Activated CD4-positive, alpha-beta T cell treated with anti-CD3 and anti-CD28 coated beads, Interleukin-2, amount 10 ng/mL, durations not matched to agents 7 days and 5 days (primary cell): ENCODE data around the gene MRS2. TPM values are rescaled to one million over a fixed set of nuclear protein-coding genes. Genes with fewer than 3 reads are reported as not detected.
"Not testable (repeated sequence)": the region's sequence is repeated elsewhere in the genome, so short reads cannot be mapped to it uniquely, and the experiment has no call there.

Experiments used
- CTCF ChIA-PET: fragments of 350-600 bp; sonication (Branson Sonifier 250); formaldehyde crosslinking; loops from one replicate; lab custom pipeline; 2021; ENCODE audit warnings: antibody characterized with exemption; lab: Charles Lee
- POLR2A ChIA-PET: fragments of 350-600 bp; sonication (Branson Sonifier 250); formaldehyde crosslinking; loops from one replicate; lab custom pipeline; 2021; ENCODE audit warnings: antibody characterized with exemption; lab: Charles Lee
- DNase-seq: peaks from one replicate; pipeline ENCODE4 v3.0.0-alpha.2; 2020
- H3K27ac Mint-ChIP-seq: one replicate; pipeline ENCODE4 v1.8.0; 2021; ENCODE audit warnings: mild to moderate bottlenecking, moderate library complexity, mixed read lengths
- H3K27me3 Mint-ChIP-seq: one replicate; pipeline ENCODE4 v1.8.0; 2021; ENCODE audit warnings: mixed read lengths
- H3K36me3 Mint-ChIP-seq: one replicate; pipeline ENCODE4 v1.8.0; 2021; ENCODE audit warnings: low read depth, mixed read lengths
- H3K4me1 Mint-ChIP-seq: one replicate; pipeline ENCODE4 v1.8.0; 2021; ENCODE audit warnings: mixed read lengths
- H3K4me3 Mint-ChIP-seq: one replicate; pipeline ENCODE4 v1.8.0; 2021; ENCODE audit warnings: mild to moderate bottlenecking, moderate library complexity, mixed read lengths
- H3K9me3 Mint-ChIP-seq: one replicate; pipeline ENCODE4 v1.8.0; 2021; ENCODE audit warnings: mixed read lengths
- total RNA-seq, 2 experiments: library from RNA; stranded (reverse); gene quantifications; one replicate each; pipeline ENCODE4 v1.2.3, GENCODE V29; 2021

MRS2 gene
- total RNA-seq, 2 experiments from 2014 or later = 17.8 to 18.7 TPM

DNA sequence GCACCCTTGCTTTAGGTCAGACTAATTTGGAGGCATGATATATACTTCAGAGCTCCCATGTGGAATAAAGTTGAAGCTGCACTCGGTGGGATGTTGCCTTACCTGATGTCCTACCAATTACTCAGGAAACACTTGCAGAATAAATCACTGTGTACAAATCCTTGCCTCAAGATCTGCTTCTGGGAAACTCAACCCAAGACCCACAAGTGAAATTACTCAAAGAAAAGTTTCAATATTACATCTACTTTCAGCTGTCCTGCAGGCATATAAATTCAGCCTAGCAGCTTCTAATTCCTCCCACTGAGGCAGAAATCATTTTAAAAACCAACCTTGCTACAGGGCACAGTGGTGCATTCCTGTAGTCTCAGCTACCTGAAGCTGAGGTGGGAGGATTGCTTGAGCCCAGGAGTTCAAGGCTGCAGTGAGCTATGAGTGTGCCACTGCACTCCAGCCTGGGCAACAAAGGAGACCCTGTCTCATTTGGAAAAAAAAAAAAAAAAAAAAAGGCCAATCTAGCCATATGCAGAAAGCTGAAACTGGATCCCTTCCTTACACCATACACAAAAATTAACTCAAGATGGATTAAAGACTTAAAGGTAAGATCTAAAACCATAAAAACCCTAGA, 24.2 kb upstream of the MRS2 start:
- H3K27ac Mint-ChIP-seq = no peak overlapping the region
- H3K4me3 Mint-ChIP-seq = no peak overlapping the region
- H3K27me3 Mint-ChIP-seq = peaks cover 14% of the 10 kb centered on the region
- no peaks in the 10 kb centered on the region for H3K36me3 Mint-ChIP-seq
- no peaks in the 10 kb centered on the region for H3K9me3 Mint-ChIP-seq
- no peaks in the 10 kb centered on the region for H3K4me1 Mint-ChIP-seq
- no peak for DNase-seq
- POLR2A ChIA-PET = no interaction called here
- CTCF ChIA-PET = interaction anchor here (0.8 to 1.0 kb wide), 2 partner anchors 14 to 45 kb away, joined by 3 read pairs; no protein-coding TSS in a partner anchor

DNA sequence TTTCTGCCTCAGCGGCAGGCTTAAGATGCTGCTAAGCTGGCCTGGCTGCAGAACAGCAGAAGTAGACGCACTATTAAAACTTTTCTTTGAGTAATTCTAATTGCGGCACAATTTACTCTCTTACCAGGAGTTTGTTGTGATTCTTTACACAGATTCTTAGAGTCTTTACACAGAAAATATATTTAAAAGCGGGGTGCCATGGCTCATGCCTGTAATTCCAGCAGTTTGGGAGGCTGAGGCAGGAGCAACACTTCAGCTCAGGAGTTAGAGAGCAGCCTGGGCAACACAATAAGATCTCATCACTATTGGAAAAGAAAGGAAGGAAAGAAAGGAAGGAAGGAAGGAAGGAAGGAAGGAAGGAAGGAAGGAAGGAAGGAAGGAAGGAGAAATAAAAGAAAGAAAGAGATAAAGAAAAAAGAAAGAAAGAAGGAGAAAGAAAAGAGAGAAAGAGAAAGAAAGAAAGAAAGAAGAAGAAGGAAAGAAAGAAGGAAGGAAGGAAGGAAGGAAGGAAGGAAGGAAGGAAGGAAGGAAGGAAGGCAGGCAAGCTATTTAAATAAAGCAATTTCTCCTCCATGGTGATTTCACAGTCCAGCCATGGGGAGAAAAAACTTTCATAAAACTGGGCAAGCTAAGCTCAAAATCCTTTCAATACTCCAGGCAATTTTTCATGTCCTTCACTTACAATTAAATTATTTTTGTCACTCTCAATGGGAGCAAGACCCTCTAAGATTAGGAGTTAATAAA, 21.1 kb upstream of the MRS2 start:
- no peak for DNase-seq
- POLR2A ChIA-PET = no interaction called here
- Mint-ChIP-seq H3K4me3 (no peak overlapping the region), H3K27me3 (peaks cover 14% of the 10 kb centered on the region), H3K36me3 (no peaks in the 10 kb centered on the region), H3K4me1 (no peaks in the 10 kb centered on the region), H3K9me3 (no peaks in the 10 kb centered on the region), H3K27ac (no peak overlapping the region)
- CTCF ChIA-PET = no interaction called here

DNA sequence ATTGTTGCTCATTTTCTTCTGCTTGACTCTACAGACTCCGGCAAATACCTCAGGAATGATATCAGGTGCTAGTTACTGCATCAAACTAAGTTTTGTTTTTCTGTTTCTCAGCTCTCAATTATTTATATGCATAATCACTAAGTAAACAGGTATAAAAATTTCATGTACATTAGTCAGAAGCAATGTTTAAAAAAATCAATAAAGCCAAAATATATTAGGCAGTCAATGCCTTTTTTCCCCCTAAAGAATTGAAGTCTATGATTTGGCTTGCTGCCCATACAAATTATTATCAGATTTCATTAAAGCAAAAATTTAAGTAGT, 20.6 kb upstream of the MRS2 start:
- no peak for DNase-seq
- CTCF ChIA-PET = no interaction called here
- Mint-ChIP-seq H3K27me3 (peaks cover 12% of the 10 kb centered on the region), H3K36me3 (no peaks in the 10 kb centered on the region), H3K4me3 (no peak overlapping the region), H3K9me3 (no peaks in the 10 kb centered on the region), H3K27ac (no peak overlapping the region), H3K4me1 (no peaks in the 10 kb centered on the region)
- POLR2A ChIA-PET = no interaction called here

DNA sequence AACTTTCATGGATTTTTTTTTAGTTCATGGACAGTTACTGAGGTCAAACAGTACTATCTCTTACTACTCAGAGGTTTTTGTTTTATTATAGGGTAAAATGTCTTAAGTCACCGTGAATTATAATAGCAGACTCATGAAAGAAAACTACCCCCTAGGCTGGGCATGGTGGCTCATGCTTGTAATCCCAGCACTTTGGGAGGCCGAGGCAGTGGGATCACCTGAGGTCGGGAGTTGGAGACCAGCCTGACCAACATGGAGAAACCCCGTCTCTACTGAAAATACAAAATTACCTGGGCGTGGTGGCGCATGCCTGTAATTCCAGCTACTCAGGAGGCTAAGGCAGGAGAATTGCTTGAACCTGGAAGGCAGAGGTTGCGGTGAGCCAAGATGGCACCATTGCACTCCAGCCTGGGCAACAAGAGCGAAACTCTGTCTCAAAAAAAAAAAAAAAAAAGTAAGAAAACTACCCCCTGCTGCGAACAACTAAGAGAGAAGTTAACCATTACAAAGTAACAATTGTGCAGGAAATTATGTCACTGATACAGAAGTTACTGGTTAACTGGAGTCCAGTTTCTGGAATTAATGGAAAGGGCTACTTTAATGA, 19.7 kb upstream of the MRS2 start:
- H3K9me3 Mint-ChIP-seq, H3K27ac Mint-ChIP-seq, CTCF ChIA-PET, H3K36me3 Mint-ChIP-seq, H3K4me1 Mint-ChIP-seq, POLR2A ChIA-PET, H3K4me3 Mint-ChIP-seq, DNase-seq: not testable (repeated sequence)
- peaks cover 12% of the 10 kb centered on the region for H3K27me3 Mint-ChIP-seq

DNA sequence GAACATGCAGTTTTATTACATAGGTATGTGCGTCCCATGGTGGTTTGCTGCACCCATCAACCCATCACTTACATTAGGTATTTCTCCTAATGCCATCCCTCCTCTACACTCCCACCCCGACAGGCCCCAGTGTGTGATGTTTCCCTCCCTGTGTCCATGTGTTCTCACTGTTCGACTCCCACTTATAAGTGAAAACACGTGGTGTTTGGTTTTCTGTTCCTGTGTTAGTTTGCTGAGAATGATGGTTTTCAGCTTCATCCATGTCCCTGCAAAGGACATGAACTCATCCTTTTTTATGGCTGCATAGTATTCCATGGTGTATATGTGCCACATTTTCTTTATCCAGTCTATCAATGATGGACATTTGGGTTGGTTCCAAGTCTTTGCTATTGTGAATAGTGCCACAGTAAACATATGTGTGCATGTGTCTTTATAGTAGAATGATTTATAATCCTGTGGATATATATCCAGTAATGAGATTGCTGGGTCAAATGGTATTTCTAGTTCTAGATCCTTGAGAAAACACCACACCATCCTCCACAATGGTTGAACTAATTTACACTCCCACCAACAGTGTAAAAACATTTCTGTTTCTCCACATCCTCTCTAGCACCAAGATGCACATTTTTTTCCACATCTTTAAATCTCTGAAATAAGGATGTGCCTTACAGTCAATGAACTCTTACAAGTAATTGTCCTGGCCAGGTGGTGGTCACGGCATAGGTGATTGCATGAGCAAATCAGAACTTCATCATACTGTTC, 18.2 kb upstream of the MRS2 start:
- H3K4me1 Mint-ChIP-seq, CTCF ChIA-PET, H3K9me3 Mint-ChIP-seq, H3K27ac Mint-ChIP-seq, H3K27me3 Mint-ChIP-seq, H3K36me3 Mint-ChIP-seq, POLR2A ChIA-PET, H3K4me3 Mint-ChIP-seq, DNase-seq: not testable (repeated sequence)

DNA sequence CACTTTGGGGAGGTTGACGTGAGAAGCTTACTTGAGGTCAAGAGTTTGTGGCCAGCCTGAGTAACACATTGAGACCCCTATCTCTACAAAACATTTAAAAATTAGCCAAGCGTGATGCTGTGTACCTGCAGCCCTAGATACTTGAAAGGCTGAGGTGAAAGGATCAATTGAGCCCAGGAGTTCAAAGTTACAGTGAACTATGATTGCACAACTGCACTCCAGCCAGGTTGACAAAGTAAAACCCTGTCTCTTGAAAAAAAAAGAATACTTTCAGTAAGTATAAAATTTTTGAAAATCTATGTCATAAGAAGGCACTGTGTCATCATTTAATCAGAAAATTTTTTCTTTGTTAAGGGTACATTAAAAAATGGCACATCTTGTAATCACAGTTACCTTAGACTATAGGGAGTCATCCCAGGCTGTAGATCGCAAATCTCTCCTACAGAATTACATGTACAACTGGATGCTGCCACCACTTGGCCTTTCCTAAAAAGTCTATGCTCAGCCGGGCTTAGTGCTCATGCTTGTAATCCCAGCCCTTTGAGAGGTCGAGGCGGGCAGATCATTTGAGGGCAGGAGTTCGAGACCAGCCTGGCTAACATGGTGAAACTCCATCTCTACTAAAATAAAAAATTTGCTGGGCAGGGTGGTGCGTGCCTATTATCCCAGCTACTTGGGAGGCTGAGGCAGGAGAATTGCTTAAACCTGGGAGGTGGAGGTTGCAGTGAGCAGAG, 17.0 kb upstream of the MRS2 start:
- H3K4me1 Mint-ChIP-seq = no peaks in the 10 kb centered on the region
- DNase-seq = no peak
- H3K4me3 Mint-ChIP-seq = no peak overlapping the region
- H3K9me3 Mint-ChIP-seq = no peaks in the 10 kb centered on the region
- H3K27me3 Mint-ChIP-seq = peaks cover 3% of the 10 kb centered on the region
- ChIA-PET POLR2A (no interaction called here), CTCF (no interaction called here)
- H3K36me3 Mint-ChIP-seq = no peaks in the 10 kb centered on the region
- H3K27ac Mint-ChIP-seq = no peak overlapping the region

DNA sequence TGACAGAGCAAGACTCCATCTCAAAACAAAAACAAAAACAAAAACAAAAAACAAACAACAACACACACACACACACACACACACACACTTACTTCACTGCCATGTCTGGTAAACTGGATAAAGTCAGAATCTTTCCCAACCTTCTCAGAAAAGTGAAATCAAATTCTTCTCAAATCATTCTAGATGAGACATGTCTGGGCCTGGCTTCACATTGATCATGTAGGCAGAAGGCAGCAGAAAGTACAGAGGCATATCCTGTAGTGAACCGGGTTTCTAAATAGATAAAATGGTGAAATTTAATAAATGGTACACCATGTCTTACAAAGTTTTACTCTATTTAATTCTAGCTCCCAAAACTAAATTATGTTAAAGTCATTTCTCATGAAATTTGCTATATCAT, 14.9 kb upstream of the MRS2 start:
- DNase-seq = no peak
- ChIA-PET CTCF (no interaction called here), POLR2A (interaction anchor here (0.6 kb wide), 1 partner anchor 61 kb away, joined by 3 read pairs; no protein-coding TSS in a partner anchor)
- no peak overlapping the region for H3K4me3 Mint-ChIP-seq
- H3K36me3 Mint-ChIP-seq = no peaks in the 10 kb centered on the region
- no peaks in the 10 kb centered on the region for H3K9me3 Mint-ChIP-seq
- H3K4me1 Mint-ChIP-seq = peaks cover 6% of the 10 kb centered on the region
- no peak overlapping the region for H3K27ac Mint-ChIP-seq
- H3K27me3 Mint-ChIP-seq = no peaks in the 10 kb centered on the region

DNA sequence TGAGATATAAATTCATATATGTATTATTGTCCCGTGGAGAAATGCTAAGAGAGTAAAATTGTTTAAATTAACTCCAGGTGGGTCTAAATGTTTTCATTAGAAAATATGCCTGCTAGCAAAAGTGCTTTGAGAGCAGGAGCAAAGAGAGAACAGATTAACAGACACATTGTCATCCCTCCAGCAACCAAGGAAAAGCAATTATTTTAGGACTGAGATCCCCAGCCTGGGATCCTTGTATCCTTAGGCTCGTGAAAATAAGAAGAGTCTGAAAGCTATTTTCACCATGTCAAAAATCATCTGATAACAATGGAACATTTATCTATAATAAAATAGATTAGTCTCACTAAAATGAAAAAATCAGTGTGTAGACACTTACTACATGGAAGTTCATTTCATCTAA, 11.5 kb upstream of the MRS2 start:
- CTCF ChIA-PET = no interaction called here
- H3K4me3 Mint-ChIP-seq = no peak overlapping the region
- DNase-seq = no peak
- POLR2A ChIA-PET = no interaction called here
- no peaks in the 10 kb centered on the region for H3K36me3 Mint-ChIP-seq
- H3K27me3 Mint-ChIP-seq = no peaks in the 10 kb centered on the region
- no peak overlapping the region for H3K27ac Mint-ChIP-seq
- H3K4me1 Mint-ChIP-seq = peaks cover 6% of the 10 kb centered on the region
- H3K9me3 Mint-ChIP-seq = no peaks in the 10 kb centered on the region

DNA sequence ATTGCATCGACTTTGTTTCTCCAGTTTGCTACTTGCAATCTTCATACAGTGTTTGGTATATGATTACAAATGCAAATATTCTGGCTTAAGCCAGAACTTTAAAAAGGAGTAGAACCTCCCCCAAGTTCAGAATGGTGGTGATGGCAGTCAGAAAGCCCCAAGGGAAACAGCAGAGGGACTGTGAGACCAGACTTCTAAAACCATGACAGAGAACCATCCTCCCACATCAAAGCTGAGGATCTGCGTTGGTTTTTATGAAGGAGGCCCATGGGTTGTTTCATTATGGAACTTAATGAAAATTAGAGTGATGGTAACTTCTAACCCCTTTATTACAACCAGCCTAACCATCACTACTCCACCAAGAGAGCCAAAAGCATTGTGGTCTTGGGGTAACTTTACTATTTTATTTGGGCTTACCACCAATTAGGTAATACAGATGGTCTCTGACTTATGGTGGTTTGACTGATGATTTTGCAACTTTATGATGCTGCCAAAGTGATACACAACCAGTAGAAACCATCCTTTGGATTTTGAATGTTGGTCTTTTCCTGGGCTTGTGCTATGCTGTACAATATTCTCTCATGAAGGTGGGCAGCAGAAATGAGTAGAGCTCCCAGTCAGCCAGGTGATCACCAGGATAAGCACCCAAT, 10.9 kb upstream of the MRS2 start:
- ChIA-PET POLR2A (no interaction called here), CTCF (no interaction called here)
- Mint-ChIP-seq H3K4me1 (peaks cover 6% of the 10 kb centered on the region), H3K4me3 (no peak overlapping the region), H3K27me3 (peaks cover 5% of the 10 kb centered on the region), H3K27ac (no peak overlapping the region), H3K36me3 (no peaks in the 10 kb centered on the region), H3K9me3 (peaks cover 4% of the 10 kb centered on the region)
- no peak for DNase-seq

DNA sequence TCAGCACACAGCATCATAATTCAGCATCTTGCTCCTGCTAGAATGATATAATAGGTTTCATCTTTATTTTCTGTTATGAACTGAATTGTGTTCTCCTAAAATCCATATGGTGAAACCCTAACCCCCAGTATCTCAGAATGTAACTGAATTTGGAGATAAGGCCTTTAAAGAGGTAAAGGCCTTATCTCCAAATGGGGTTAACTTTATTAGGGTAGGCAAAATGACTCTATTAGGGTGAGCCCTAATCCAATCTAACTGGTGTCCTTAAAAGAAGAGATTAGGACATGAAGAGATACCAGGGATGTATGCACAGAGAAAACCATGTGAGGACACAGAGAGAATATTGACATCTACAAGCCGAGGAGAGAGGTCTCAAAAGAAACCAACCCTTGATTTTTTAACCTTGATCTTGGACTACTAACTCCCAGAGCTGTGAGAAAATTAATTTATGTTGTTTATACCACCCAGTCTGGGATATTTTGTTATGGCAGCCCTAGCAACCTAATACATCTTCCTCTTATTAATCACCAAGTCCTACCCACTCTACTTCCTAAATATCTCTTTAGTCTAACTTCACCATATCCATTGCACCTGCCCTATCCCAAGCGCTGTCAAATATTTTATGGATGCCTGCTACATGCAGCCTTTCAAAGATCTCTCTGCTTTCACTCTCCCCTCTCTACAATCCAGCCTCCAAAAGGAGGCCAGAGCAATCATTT, 8.5 kb upstream of the MRS2 start:
- H3K4me1 Mint-ChIP-seq = peaks cover 6% of the 10 kb centered on the region
- no peak overlapping the region for H3K4me3 Mint-ChIP-seq
- no peaks in the 10 kb centered on the region for H3K36me3 Mint-ChIP-seq
- DNase-seq = no peak
- H3K27me3 Mint-ChIP-seq = peaks cover 19% of the 10 kb centered on the region
- peaks cover 6% of the 10 kb centered on the region for H3K9me3 Mint-ChIP-seq
- ChIA-PET POLR2A (no interaction called here), CTCF (no interaction called here)
- H3K27ac Mint-ChIP-seq = no peak overlapping the region

DNA sequence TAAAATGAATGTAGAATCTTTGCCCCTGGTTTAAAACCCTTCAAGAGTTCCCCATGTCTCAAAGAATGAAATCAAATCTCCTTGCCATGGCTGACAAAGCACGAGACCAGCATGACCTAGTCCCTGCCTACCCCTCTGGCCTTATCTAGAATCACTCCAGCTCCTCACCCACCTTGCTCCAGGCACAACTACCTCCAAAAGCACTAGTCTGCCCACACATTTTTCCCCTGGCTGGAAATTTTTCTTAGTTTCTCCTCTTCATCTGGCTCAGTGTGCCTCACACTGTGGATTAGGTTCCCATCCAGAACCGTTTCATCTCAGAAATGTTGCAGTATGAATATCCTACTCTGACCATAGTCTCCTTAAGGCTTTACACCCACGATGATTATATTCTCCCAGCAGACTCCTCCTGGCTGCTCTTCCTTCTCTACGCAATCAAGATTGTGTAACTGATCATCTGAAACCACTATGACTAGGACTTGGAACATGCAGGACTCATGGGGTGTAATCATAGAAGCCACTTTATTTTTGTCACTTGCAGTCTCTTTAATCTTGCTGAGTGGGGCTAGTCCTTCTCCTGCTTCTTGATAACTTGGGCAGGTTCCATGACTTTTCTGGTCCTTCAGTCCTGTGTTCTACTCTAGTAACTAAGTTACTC, 7.8 kb upstream of the MRS2 start:
- ChIA-PET POLR2A (no interaction called here), CTCF (no interaction called here)
- Mint-ChIP-seq H3K4me1 (peaks cover 6% of the 10 kb centered on the region), H3K9me3 (peaks cover 6% of the 10 kb centered on the region), H3K36me3 (no peaks in the 10 kb centered on the region), H3K4me3 (no peak overlapping the region), H3K27ac (no peak overlapping the region), H3K27me3 (peaks cover 25% of the 10 kb centered on the region)
- DNase-seq = no peak
